ENCODE measurements around the gene HRCT1.
"Not testable (repeated sequence)": the region's sequence is repeated elsewhere in the genome, so short reads cannot be mapped to it uniquely, and the experiment has no call there.

HRCT1 gene

DNA sequence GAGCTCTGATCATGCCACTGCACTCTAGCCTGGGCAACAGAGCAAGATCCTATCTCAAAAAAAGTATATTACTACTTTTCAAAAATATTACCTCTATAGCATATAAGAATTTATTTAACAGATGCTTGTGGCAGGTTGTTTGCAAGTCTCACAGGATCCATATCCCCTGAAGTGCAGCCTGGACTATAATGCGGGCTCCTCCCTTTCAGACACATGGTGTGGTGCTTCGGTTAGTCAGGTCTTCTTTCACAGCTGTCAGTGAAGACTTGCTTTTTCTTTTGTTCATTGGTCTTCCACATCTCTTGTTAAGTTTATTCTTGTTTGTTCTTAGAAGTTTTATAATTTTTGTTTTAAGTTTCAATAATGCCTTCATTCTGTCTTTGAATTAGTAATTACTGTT is 9.4 kb upstream of the HRCT1 start:
- no peak for DNase-seq (ENCODE audit: low read depth in 2 of 2)

DNA sequence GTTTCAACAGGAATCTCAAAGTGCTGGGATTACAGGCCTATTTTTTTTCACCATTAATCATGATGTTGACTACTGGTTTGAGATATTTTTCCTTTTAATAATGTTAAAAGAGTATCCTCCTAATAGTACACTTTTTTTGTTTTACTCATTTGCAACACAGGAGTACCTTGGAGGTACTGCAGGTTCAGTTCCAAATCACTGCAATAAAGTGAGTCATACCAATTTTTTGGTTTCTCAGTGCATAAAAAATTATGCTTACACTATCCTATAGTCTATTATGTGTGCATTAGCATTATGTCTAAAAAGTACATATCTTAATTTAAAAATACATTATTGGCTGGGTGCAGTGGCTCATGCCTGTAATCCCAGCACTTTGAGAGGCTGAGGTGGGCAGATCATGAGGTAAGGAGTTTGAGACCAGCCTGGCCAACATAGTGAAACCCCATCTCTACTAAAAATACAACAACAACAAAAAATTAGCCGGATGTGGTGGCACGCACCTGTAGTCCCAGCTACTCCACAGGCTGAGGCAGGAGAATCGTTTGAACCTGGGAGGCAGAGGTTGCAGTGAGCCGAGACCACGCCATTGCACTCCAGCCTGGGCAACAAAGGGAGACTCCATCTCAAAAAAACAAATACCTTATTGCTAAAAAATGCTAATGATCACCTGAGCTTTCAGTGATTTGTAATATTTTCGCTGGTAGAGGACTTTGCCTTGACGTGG is 8.5 kb upstream of the HRCT1 start:
- DNase-seq (ENCODE audit: low read depth in 2 of 2), result not testable (repeated sequence)

DNA sequence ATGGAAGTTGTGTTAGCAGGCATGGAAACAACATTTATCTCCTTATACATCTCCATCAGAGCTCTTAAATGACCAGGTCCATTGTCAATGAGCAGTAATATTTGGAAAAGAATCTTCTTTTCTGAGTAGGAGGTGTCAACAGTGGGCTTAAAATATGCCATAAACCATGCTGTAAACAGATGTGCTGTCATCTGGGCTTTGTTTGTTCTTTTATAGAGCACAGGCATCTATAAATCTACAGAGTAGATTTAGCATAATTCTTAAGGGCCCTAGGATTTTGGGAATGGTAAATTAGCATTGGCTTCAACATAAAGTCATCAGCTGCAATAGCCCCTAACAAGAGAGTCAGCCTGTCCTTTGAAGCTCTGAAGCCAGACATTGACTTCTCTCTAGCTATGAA is 7.7 kb upstream of the HRCT1 start:
- DNase-seq (ENCODE audit: low read depth in 2 of 2), result no peak

DNA sequence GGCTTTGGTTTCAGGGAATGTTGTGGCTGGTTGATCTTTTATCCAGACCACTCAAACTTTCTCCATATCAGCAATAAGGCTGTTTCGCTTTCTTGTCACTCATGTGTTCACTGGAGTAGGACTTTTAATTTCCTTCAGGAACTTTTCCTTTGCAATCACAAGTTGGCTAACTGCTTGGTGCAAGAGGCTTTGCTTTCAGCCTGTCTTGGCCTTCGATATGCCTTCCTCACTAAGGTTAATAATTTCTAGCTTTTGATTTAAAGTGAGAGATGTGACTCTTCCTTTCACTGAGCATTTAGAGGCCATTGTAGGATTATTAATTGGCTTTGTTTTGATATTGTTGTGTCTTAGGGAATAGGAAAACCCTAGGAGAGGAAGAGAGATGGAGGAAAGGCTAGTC is 7.0 kb upstream of the HRCT1 start:
- no peak for DNase-seq (ENCODE audit: low read depth in 2 of 2)

DNA sequence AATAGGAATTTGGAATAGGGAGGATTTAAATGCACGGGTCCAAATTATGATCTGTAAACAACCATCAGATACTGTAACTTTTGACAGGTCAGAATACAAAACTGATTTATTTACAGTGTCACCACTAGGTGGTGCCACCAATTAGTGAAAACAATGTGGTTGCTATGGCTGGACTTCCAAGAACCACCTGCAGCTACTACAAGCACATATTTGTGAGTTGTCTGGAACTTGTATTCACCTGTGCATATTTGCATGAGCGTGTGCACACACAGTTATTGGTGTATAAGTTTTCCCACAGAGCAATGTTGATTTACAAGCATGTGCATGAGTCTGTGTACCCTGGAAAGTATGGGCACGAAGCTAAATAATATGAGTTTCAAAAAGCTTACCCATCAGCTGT is 3.0 kb upstream of the HRCT1 start:
- no peak for DNase-seq (ENCODE audit: low read depth in 2 of 2)

DNA sequence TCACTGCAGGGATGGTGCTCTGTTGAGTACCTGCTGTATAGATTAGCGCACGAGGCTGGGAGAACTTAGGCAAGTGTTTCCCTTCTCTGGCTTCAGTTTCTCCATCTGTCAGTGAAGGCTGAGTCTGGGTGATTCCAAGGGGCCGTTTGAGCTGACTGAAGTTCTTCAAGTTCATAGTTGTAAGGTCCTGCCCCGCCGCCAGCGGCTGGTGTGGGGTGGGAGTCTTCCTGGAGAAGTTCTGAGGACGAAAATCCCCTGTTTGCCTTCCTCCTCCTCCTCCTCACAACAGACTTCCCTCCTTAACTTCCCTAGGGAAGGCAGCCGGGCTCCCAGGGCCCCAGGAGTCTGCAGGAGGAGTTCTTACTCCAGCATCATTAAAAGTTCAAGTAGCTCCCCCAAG is 1.7 kb upstream of the HRCT1 start:
- no peak for DNase-seq (ENCODE audit: low read depth in 2 of 2)

DNA sequence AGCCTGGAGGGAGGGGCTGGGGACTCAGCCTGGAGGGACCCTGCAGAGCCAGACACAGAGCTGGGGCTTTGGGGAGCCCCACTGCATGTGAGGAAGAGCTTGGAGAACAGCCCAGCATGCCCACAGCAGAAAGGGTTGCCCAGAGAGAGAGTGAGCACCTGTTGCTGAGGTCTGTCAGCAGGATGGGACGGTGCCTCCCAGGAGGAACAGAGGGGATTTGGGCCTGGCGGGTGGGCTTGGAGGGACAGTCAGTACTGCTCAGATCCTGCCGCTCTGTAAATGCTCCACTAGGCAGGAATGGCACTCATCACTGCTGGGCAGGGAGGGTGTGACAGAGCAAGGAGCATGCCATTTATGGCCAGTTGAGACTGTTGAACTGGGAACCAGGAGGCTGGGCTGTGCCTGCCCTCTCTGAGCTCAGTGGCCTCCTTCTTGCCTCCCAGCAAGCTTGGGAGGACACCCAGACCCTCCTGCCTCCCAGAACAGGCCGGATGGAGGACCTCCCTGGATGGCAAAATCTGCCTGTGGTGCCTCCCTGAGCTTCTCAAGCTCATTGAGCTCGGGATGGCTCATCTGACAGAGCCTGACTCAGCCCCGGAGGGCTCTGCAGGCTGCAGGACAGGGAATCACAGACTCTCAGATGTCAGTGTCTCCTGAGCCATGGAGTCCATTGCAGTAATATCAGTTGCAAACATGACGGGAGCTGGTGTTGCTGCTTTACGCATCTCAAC is 786 bp upstream of the HRCT1 start:
- no peak for DNase-seq (ENCODE audit: low read depth in 2 of 2)

DNA sequence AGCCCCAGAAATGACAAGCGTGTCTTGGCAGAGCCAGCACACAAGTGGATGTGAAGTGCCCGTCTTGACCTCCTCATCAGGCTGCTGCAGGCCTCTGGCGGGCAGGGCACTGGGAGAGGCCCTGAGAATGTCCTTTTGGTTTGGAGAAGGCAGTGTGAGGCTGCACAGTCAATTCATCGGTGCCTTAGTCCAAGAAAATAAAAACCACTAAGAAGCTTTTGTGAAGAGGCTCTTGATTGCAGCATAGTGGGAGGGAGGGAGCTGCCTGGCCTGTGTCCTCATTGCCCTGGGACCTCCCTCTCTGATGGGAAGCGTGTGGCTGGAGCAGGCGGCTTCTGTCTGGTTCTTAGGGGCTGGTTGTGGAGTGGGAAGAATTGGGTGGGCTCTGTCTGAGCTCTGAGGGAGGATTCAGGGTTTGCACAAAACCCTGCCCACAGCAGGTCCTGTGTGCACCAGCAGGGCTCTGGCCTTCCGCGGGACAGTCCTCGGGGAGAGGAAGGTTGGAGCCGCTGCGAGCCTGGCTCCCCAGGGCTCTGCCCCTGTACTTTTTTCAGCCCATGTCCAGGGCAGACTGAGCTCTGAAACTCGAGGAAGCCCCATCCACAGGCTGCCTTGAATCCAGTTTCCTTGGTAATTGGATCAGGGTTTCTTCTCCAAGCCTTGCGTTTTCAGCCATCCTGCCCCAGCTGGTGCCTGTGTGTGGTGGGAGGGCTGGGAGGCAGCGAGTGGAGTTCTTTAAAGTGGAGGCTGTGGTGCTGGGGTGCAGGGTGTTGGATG is 1.1 kb downstream of the HRCT1 start:
- DNase-seq (ENCODE audit: low read depth in 2 of 2), result no peak

DNA sequence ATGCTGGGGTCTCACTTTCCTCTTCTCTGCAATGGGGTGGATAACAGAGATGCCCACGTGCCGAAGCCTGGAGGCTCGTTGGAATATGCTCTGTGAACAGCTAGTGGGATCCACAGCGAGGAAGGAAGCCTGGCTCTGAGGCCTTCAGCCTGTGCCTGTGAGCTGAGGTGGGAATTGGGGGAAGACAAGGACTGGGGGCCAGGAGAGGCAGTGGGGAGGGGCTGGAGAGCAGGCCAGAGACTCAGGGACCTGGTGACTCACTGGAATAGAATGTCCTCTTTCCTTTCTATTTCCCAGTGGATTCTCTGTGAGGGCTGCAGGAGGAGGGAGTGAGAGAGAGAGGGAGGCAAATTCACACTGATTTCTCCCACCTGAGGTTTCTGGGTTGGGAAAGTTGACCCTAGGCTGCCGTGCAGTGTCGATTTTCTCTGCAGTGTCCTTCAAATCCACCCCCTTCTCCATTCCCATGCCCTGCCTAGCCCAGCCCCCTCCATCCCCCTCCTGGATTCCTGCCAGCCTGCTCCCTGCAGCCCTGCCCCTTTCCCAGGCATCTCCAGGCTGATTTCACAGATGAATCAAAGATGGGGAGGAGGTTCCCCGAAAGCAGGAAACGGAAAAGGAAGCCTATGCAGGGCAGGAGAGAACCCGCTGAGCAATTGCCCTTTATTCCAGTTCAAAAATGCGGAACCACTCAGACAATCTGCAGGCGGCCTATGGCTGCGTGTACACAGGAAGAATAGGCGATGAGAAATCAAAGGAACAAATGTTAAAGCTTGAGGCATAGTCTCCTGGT is 1.9 kb downstream of the HRCT1 start:
- no peak for DNase-seq (ENCODE audit: low read depth in 2 of 2)

DNA sequence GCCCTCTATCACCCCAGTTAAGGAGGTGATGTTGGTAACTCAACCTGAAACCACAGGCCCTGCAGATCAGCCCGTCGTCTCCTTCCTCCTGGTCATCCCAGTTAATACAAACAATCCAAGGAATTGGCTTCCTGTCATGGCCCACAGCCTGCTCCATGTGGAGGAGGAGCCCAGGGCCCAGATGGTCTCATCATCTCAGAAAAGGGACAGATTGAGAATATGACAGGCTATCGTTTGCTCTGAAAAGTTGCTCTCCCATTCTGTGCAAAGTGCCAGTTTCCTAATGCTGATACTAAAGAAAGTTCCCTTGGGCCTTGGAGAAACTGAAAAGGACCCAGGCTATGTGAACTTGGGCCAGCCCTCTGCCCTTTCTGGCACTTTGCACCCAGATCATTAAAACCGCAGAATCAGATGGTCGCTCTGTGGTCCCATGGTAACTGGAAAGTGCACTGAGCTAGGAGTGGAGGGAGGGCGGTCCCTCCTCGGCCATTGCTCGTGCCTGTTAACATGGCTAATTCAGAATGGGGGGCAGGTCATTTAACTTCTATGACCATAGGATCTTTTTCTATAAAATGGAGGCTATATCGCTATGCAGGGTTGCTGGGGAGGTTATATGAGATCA is 2.6 kb downstream of the HRCT1 start:
- DNase-seq (ENCODE audit: low read depth in 2 of 2), result no peak

DNA sequence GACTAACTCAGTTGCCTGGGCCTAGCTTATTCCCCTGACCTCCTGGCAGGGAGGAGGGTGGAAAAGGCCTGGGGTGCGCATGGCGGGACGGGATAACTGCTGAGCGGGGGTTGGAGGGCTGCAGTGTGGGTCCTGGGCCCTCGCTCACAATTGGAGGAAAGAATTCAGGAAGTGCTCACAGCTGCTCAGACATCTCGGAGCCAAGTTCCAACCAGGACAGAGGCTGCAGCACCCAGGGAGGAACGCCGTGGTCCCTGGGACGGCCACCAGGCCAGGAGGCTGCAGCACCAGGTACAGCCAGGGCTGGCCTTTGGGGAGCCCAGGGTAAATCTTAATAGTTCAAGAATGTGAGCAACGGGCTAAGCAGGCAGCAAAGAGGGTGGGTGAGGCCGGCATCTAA is 3.3 kb downstream of the HRCT1 start, which contains the start of gene SPAAR:
SPAAR (plus strand) TSS at position 217 of the 400 bp plus-strand sequence. CDS start 974 bp downstream, outside the sequence.
- no peak for DNase-seq (ENCODE audit: low read depth in 2 of 2)

DNA sequence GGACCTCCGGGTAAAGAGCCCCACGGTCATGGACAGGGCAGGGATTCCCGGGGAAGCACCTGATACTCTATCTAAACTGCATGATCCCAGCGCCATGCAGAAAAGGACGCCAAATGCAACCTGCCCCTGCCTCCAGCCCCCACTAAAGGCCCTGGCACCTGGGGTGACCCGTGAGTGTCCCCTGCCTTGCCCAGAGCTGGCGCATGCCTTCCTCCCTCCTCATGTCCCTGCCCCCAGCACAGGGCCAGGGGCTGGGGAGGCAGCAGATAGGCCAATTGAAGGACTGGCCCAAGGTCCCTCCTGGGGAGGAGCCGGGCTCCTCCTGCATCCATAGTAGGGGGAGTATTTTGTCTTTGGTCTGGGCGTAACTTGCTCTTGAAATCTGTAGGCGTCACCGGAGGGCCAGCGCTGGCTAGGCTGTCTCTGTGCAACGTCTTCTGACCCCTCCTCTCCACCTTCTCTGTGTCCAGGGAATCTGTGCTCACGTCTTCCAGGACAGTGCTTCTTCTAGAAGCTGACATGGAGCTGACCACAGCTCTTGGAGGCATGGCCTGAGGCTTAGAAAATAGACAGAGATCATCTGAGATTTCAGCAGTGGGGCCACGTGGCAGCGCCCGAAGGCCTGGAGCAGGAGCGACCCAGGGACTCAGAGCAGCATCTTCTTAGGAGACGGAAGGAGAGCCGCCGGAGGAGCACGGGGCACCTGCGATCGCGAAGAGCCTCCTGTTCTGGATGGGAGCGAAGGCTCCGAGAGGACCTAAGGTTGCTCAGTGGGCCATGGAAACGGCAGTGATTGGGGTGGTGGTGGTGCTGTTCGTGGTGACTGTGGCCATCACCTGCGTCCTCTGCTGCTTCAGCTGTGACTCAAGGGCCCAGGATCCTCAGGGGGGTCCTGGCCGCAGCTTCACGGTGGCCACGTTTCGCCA is 3.9 kb downstream of the HRCT1 start:
- DNase-seq (ENCODE audit: low read depth in 2 of 2), result no peak

DNA sequence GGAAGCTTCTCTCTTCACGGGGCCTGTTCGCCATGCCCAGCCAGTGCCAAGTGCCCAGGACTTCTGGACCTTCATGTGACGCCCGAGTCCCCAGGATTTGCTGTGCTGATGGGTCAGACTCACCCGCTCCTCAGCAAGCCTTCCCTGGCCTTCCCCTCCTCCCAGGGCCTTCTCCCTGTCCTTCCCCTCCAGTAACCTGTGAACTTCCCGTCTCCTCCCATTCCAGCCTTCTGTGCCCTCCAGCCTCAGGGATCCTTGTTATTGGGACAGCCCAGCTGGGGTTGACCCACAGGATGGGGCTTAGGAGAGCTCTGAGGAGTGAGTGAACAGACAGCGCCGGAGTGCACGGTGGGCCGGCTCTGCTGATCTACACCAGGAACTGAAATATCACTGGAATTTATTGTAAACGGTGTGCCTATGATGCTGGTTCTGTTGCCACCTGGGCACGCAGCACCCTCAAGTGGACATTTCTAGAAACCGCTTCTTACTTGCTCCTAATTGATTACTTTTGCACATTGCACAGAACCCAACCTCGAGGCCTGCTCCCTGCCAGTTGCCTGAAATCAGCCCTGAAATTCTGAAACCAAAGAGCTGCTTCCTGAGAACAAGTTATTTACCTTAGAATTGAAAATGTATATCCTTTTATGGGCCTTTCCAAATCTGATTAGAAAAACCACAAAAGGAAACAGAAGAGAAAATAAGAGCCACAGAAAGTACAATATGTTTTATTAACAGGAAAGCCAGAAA is 4.8 kb downstream of the HRCT1 start:
- peak in 1 of 2 donors; percentile 33 for DNase-seq (ENCODE audit: low read depth in 2 of 2)

DNA sequence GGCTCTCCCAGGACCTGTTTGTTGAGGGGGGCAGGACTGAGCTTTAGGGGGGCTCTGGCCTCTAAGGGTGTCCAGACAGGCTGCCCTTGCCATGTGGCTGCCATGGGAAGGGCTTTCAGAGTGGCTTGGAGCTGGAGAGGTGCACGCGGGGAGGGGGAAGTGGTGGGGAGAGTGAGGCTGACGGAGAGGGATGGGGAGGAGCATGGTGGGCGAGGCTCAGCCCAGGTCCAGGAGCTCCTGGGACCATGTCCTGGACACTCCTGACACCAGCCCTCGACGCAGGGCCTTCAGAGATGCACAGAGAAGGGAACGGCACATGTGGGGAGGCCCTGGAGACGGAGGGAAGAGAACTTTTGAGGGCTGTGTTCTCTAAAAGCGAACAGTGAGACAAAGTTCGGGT is 5.7 kb downstream of the HRCT1 start:
- no peak for DNase-seq (ENCODE audit: low read depth in 2 of 2)

DNA sequence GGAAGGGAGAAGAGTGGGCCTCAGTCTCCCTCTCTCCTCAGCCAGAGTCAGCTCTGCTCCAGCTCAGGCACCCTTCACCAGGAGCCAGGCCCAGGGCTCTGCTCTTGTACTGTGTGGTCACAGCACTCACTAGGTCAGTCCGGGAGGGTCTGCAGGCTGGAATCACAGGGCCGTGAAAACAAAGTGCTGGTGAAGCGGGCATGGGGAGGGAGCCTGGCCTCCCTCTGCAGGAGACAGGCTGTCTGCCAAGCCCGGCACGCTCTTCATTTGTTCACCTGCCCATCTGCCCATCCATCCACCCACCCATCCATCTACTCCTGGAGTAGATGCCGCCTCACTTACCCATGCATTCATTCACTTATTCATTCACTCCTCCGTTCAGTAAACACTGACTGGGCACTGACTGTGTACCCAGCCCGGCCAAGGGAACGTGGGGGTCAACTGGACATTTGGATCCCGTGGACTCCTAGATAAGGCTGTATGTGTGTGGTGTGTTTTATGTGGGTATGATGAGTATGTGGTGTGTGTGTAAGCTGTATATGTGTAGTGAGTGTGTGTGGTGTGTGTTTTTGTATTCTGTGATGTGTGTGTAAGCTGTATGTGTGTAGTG is 6.9 kb downstream of the HRCT1 start:
- DNase-seq (ENCODE audit: low read depth in 2 of 2), result no peak

DNA sequence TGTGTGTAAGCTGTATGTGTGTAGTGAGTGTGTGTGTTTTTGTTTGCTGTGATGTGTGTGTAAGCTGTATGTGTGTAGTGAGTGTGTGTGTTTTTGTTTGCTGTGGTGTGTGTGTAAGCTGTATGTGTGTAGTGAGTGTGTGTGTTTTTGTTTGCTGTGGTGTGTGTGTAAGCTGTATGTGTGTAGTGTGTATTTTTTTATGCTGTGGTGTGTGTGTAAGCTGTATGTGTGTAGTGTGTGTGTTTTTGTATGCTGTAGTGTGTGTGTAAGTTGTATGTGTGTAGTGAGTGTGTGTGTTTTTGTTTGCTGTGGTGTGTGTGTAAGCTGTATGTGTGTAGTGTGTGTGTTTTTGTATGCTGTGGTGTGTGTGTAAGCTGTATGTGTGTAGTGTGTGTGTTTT is 7.4 kb downstream of the HRCT1 start:
- not testable (repeated sequence) for DNase-seq (ENCODE audit: low read depth in 2 of 2)

DNA sequence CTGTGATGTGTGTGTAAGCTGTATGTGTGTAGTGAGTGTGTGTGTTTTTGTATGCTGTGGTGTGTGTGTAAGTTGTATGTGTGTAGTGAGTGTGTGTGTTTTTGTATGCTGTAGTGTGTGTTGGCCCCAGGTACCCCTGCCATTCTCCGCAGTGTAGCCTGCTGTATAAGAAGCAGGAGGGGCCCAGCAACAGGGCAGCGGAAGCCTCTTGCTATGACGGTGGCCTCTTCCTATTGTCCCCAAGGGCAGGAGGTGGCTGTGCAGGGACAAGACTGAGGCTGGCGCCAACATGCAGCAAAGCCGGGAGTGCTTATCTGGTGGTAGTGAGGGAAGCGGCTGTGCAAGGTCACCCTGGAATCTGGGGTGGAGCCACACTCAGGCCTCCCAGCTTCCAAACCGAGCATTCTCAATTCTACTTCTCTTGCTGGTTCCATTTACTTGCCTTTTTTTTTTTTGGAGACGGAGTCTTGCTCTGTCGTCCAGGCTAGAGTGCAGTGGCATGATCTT is 8.4 kb downstream of the HRCT1 start:
- DNase-seq (ENCODE audit: low read depth in 2 of 2), result no peak

DNA sequence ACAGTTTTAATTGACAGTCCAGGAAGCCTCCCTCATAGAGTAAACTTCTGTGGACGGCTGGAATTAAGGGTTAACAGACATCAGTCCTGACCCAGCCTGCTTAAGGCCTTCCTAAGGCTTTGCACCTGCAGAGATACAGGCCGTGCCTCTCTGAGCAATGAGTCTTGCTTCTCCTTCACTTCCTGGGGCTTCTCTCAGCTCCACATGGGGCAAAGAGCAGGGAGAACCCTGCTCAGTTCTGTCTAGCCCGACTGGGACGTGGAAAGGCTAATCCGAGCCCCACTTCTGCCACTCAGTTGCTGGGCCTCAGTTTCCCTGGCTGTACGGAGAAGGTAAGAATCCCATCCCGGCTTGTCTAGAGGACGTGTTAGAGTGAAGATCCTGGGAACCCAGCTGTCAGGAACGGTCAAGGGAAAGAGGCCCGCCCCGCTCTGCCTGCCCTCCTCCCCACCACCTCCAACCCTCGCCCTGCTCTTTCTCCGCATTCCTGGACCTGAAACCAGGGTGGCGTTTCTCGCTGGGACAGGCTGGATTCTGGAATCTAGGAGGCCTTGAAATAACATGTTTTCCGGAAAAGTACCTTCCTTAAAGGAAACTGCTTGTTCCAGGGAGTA is 9.8 kb downstream of the HRCT1 start:
- DNase-seq (ENCODE audit: low read depth in 2 of 2), result no peak

Measured in stimulated activated CD4-positive, alpha-beta T cell treated with anti-CD3 and anti-CD28 coated beads, Interleukin-15, amount 100 ng/mL, for 48 hours (primary cell).